Measurements from ENCODE around the gene DEPDC1B. TPM values are rescaled to one million over a fixed set of nuclear protein-coding genes. Genes with fewer than 3 reads are reported as not detected.
"Not testable (repeated sequence)": the region's sequence is repeated elsewhere in the genome, so short reads cannot be mapped to it uniquely, and the experiment has no call there.

Gene DEPDC1B
- total RNA-seq, 2 donors from 2014 or later = 0.32 to 1.8 TPM

GRCh38 chr5:60633341-60633740 is 66.6 kb downstream of the DEPDC1B start:
- no peak overlapping the region for H3K4me3 ChIP-seq
- intact Hi-C loops (cut with DNase I) = no loop called here
- H3K27me3 ChIP-seq (replicated peaks; ENCODE audit: insufficient read depth) = no peaks in the 10 kb centered on the region
- no peak for TF ChIP-seq POLR2A (IDR thresholded peaks at IDR 0.05)
- no peak for TF ChIP-seq CTCF (IDR thresholded peaks at IDR 0.05)
- no peak for TF ChIP-seq POLR2AphosphoS5 (IDR thresholded peaks at IDR 0.05)
- no peaks in the 10 kb centered on the region for H3K4me1 ChIP-seq (replicated peaks)
- no peak overlapping the region for H3K27ac ChIP-seq
- no peaks in the 10 kb centered on the region for H3K9me3 ChIP-seq
- WGBS = 34% methylated on average over 1 of the region's 1 CpG
- no peak for DNase-seq (ENCODE audit: low spot score)
- no peaks in the 10 kb centered on the region for H3K36me3 ChIP-seq

DNA sequence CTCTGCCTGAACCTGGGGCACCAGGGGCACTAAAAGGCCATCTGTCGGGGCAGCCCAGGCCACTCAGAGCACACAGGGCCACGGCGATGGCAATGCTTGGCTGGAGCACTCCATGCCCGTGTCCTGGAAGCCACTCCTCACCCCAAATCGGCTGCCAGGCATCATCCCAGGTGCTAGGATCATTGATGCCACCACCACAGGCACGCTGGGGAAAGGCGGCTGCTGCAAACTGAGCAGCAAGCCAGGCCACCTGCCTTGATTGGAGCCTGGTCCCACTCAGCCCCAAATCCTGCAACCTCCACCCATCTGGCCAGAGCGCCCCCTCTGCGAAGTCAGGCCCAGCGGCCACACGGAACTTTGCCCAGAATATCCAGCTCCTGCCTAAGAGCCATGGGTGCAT is 67.8 kb downstream of the DEPDC1B start:
- TF ChIP-seq CTCF (IDR thresholded peaks at IDR 0.05) = no peak
- no peak for TF ChIP-seq POLR2A (IDR thresholded peaks at IDR 0.05)
- no peak for TF ChIP-seq POLR2AphosphoS5 (IDR thresholded peaks at IDR 0.05)
- no peaks in the 10 kb centered on the region for H3K4me1 ChIP-seq (replicated peaks)

GRCh38 chr5:60630836-60631235 is 69.1 kb downstream of the DEPDC1B start:
- Histone ChIP-seq H3K27me3 (replicated peaks; ENCODE audit: insufficient read depth) (no peaks in the 10 kb centered on the region), H3K27ac (no peak overlapping the region), H3K36me3 (no peaks in the 10 kb centered on the region), H3K4me1 (replicated peaks) (no peaks in the 10 kb centered on the region), H3K4me3 (no peak overlapping the region), H3K9me3 (no peaks in the 10 kb centered on the region)
- no peak for TF ChIP-seq CTCF (IDR thresholded peaks at IDR 0.05)
- TF ChIP-seq POLR2AphosphoS5 (IDR thresholded peaks at IDR 0.05) = no peak
- no peak for TF ChIP-seq POLR2A (IDR thresholded peaks at IDR 0.05)
- 100% methylated on average over 2 of the region's 2 CpGs for WGBS
- no peak for DNase-seq (ENCODE audit: low spot score)
- intact Hi-C loops (cut with DNase I) = no loop called here

More for the DNA sequence above, 67.8 kb downstream of the DEPDC1B start:
- no peak for DNase-seq (ENCODE audit: low spot score)
- no peak overlapping the region for H3K27ac ChIP-seq
- H3K36me3 ChIP-seq = no peaks in the 10 kb centered on the region
- H3K27me3 ChIP-seq (replicated peaks; ENCODE audit: insufficient read depth) = no peaks in the 10 kb centered on the region
- H3K9me3 ChIP-seq = no peaks in the 10 kb centered on the region
- intact Hi-C loops (cut with DNase I) = no loop called here
- 97% methylated on average over 11 of the region's 11 CpGs for WGBS
- no peak overlapping the region for H3K4me3 ChIP-seq

DNA sequence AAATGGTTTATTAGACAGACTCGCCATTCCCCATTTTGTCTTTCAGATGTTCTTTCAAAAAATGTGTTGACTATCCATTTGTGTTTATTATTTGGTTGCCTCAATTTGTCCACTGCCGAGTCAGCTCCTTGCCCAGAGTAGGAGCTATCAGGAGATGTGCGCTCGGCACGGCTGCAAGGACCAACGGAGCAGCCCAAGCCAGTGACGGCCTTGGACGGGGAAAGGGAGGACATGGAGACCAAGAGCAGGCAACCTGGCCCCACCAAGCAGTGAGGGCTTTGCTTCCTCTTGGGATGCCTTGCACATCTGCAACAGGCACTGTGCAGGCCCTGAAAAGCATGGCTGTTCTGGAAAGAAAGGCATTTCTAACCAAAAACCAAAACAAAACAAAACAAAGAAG is 69.8 kb downstream of the DEPDC1B start:
- Histone ChIP-seq H3K27me3 (replicated peaks; ENCODE audit: insufficient read depth) (no peaks in the 10 kb centered on the region), H3K4me1 (replicated peaks) (no peaks in the 10 kb centered on the region), H3K36me3 (no peaks in the 10 kb centered on the region), H3K4me3 (no peak overlapping the region), H3K9me3 (no peaks in the 10 kb centered on the region), H3K27ac (no peak overlapping the region)
- TF ChIP-seq POLR2A (IDR thresholded peaks at IDR 0.05) (no peak), POLR2AphosphoS5 (IDR thresholded peaks at IDR 0.05) (no peak), CTCF (IDR thresholded peaks at IDR 0.05) (no peak)
- 97% methylated on average over 8 of the region's 8 CpGs for WGBS
- intact Hi-C loops (cut with DNase I) = no loop called here
- no peak for DNase-seq (ENCODE audit: low spot score)

DNA sequence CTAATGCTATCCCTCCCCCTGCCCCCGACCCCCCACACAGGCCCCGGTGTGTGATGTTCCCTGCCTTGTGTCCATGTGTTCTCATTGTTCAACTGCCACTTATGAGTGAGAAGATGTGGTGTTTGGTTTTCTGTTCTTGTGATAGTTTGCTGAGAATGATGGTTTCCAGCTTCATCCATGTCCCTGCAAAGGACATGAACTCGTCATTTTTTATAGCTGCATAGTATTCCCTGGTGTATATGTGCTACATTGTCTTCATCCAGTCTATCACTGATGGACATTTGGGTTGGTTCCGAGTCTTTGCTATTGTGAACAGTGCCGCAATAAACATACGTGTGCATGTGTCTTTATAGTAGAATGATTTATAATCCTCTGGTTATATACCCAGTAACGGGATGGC is 75.1 kb downstream of the DEPDC1B start:
- WGBS = 99% methylated on average over 7 of the region's 7 CpGs
- H3K27ac ChIP-seq; DNase-seq (ENCODE audit: low spot score); intact Hi-C loops (cut with DNase I); H3K9me3 ChIP-seq; H3K4me3 ChIP-seq; H3K4me1 ChIP-seq (replicated peaks); H3K27me3 ChIP-seq (replicated peaks; ENCODE audit: insufficient read depth); H3K36me3 ChIP-seq: not testable (repeated sequence)

DNA sequence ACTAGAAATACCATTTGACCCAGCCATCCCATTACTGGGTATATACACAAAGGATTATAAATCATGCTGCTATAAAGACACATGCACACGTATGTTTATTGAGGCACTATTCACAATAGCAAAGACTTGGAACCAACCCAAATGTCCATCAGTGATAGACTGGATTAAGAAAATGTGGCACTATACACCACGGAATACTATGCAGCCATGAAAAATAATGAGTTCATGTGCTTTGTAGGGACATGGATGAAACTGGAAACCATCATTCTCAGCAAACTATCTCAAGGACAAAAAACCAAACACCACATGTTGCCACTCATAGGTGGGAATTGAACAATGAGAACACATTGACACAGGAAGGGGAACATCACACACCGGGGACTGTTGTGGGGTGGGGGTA is 79.2 kb downstream of the DEPDC1B start:
- H3K4me3 ChIP-seq; H3K27me3 ChIP-seq (replicated peaks; ENCODE audit: insufficient read depth); DNase-seq (ENCODE audit: low spot score); H3K27ac ChIP-seq; intact Hi-C loops (cut with DNase I); H3K4me1 ChIP-seq (replicated peaks); H3K9me3 ChIP-seq; H3K36me3 ChIP-seq: not testable (repeated sequence)
- WGBS = 90% methylated on average over 3 of the region's 3 CpGs
